Inferior parietal cortex (tissue), 1 donor: ENCODE measurements around the gene NGFR.
"Not testable (repeated sequence)": the region's sequence is repeated elsewhere in the genome, so short reads cannot be mapped to it uniquely, and the experiment has no call there.

Experiments used
- DNase-seq: peaks from one replicate; pipeline ENCODE4 v3.0.0-alpha.2; 2016; ENCODE audit errors: extremely low spot score

NGFR gene

DNA sequence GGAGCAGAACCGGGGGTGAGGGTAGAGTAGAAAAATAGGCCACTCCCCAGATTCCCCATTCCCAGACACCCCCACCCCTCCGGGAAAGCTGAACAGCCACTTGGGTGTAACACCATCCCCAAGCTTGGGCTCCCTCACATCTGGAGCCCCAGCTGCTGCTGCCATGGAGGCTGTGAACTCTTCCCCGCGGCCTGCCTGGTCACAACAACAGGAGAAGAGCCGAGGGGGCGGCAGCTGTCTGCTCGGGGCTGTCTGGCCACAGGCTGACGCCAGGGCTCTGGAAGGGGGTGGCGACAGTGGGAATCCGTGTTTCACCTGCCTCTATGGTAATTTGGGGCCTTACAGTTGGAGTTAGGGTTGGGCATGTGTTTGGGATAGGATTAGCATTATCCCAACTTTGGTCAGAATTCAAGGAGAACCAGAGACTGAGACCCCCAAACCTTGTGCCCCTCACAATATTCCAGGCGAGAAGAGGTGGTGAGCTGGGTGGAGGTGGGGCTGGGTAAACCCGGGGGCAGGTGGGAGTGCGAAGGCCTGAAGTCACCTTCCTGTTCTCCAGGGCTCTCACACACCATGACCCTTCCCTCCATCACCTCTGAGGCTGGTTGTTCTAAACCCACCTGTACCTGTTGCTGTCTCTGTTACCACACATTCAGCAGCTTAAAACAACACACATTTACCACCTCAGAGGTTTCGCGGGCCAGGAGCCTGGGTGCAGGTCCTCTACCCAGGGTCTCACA lies 50.9 kb downstream of the NGFR start:
- DNase-seq = no peak

DNA sequence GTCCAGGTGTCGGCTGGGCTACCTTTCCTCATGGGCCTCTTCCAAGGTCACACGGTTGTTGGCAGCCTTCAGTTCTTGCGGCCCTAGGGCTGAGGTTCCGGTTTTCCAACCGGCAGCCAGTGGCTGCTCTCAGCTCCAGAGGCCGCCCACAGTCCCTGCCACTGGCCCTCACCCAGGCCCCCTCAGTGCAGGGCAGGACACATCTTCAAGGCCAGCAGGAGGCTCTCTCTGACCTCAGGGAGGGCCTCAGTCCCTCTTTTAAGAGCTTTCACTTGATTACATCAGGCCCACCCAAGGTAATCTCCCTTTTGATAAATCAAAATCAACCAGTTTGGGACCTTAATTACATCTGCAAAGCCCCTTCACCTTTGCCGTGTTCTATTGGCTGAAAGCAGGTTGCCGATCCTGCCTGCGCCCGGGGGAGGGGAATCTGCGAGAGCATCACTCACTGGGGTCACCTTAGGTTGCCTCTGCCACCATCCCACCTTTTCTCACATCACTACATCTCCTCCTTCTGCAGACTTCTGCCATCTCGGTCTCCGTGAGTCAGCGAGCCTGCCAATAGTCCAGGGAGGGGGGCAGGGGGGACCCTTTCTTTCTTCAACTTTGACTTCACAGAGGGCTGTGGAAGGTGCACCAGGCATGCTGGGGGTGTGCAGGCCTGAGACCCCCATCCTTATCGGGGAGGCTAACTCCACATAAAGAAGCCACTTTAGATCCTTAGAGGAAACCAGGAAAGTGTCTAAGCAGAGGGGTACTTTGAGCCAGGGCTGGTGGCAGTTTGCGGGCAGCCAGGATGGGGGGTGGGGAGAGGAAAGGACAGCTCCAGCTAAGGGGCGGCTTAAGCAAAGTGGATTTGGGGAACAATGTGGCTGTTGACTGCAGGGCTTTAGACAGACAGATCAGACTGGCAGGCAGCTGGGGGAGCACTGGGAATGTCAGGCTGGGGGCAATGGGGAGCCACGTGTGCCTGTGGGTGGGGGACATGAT lies 51.7 kb downstream of the NGFR start:
- no peak for DNase-seq

DNA sequence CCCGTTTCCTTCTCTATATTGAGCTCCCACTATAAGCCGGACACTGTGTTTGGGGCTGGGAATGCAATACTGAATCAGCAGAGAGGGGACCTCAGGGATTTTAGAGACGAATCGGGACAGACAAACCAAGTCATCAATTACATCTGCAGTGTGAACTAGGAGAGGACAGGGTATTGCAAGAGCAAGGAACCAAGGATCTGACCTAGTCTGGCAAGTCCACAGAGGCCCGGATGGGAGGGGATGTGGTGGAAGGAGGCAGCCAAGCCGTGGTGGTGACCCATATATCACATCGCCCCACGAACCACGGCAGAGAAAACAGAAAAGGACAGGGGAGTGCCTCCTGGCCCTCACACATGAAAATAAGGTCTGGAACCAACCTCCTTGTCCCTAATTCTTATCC lies 52.5 kb downstream of the NGFR start:
- DNase-seq = no peak

- no peak for DNase-seq
These were observed 53.0 kb downstream of the NGFR start for GRCh38 chr17:49548051-49548505.

- no peak for DNase-seq
These were observed 53.6 kb downstream of the NGFR start for GRCh38 chr17:49548506-49549310.

GRCh38 chr17:49549311-49549605 lies 54.2 kb downstream of the NGFR start:
- DNase-seq = no peak

- no peak for DNase-seq
These were observed 54.9 kb downstream of the NGFR start for GRCh38 chr17:49549691-49550678.

GRCh38 chr17:49550764-49551163 lies 55.7 kb downstream of the NGFR start:
- not testable (repeated sequence) for DNase-seq

DNA sequence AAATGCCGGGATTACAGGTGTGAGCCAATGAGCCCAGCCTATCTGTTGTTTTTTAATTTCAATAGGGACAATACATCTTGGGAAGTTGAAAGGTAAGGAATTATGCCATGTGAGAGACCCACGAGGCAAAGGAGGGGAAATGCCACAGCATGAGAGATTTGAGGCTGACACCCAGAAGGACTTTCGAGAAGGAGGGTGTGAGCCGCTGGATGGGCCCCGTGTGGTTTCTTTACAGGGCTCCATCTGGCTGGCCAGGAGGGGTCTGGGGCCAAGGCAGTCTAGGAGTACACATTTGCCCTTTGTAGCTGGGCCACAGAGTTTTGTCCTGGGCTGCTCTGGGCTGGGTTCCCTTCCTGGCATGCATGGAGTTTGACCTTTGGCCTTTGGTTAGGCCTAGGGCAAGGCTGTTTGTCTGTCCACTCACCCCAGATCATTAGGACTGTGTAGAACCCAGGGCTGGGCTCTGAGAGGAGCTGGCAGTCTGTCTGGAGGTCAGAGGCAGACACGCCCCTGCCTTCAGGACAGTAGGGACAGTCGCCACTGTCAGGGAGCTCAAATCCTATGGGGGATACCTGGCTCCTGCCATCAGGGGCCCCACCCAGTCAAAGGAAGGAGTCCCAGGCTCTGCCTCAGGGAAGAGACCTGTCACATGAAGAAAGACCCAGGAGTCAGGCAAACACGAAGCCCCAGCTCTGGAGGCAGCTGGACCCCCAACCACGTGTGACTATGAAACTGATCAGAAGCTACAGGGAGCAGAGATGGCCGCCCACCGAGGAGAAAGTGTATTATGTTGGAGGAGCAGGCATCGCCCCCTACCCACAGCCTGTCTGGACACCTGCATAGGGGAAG lies 56.4 kb downstream of the NGFR start:
- no peak for DNase-seq

DNA sequence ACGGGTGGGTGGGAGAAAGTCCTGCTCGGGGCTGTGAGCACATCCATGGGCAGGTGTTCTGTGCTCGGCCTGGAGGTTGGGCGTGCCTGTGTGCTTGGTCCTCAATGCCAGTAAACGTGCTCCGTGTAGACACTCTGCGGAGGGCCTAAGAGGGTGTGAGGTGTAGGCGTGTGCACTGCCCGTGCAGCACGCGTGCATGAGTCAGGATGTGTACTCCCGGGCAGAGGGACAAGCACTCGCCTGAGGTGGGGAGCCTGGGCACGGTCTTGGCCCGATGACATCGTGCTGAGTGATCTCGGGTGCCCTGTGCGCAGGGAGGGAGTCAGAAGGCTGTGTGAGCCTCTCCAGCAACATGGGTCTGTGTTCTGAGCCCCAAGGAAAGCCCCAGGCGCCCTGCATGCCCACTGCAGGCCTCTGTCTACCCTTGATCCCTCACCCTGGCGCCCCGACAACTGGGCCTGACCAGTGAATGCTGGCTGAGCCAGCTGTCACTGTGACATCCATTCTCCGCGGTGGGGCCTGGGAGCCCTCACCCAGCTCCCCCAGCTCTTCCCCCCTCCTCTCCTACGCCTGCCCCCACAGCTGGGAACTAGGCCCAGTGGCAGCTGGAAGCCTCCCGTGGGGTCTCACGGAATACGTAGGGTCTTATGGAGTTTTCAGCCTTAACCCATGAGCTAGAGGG lies 57.1 kb downstream of the NGFR start:
- no peak for DNase-seq

GRCh38 chr17:49553676-49554335 lies 58.7 kb downstream of the NGFR start:
- no peak for DNase-seq

DNA sequence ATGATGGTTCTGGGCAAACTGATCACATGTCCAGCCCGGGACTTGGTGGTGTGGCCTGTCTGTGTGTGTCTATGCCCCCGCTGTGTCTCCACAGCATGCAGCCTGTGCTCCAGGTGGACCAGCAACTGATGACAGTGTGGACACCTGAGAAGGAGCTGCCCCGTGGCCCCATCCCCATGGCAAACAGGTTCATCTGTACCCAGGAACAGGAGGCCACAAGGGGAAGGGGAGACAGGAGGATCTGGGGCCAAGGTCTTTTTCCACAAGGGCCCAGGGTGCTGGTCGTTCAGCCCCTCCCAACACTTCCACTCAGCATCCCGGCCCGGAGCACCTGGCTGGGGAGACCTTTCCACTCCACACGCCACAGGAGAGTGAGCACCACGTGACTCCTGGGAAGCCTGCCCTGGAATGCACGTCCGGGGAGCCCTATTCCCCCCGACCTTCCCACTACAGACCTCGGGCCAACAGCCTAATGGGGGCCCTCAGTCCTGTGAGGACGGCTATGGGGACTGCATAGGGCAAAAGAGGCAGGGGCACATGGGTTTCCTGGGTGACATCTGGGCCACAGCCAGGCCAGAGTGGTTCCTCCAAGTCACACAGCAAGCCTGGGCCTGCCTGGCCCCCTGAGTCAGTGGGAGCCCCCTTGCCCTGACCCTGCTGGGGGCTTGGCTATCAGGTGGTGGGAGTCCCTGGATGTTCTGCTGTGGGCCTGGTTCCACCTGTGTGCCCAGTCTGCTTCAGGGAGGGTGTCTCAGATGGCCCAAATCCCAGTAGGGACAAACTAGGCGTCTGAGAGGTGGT lies 59.8 kb downstream of the NGFR start:
- no peak for DNase-seq

DNA sequence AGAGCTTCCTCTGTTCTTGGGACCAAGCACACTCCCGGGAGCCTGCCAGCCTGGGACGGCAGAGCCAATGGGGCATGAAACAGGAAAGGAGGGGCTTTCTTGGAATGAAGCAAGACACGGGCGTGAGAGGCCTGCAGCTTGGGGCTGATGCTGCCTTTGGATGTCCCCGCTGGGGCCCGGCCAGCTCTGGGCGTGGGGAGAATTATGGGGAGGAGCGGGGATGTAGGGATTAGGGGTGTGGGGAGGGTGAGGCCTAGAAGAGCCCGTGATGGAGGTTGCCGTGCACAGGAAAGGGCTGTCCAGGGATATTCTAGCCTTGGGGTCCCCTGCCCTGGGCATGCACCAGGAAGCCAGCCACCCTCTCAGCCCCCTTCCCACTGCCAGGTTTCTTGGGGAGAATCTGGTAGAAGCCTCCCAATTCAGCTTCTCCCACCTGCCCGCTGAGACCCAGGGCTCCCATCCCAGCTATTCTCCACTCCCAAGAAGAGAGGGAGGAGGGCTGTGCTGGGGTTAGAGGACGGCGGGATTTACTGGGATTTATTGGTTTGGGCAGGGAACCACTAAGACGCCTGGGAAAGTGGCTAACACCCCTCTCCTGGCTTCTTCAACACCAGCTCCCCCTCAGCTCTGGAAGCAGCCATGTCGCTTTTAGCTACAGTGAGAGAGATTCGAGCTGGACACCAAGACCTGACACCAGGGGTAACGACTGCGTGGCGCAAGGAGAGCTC lies 60.6 kb downstream of the NGFR start:
- no peak for DNase-seq

DNA sequence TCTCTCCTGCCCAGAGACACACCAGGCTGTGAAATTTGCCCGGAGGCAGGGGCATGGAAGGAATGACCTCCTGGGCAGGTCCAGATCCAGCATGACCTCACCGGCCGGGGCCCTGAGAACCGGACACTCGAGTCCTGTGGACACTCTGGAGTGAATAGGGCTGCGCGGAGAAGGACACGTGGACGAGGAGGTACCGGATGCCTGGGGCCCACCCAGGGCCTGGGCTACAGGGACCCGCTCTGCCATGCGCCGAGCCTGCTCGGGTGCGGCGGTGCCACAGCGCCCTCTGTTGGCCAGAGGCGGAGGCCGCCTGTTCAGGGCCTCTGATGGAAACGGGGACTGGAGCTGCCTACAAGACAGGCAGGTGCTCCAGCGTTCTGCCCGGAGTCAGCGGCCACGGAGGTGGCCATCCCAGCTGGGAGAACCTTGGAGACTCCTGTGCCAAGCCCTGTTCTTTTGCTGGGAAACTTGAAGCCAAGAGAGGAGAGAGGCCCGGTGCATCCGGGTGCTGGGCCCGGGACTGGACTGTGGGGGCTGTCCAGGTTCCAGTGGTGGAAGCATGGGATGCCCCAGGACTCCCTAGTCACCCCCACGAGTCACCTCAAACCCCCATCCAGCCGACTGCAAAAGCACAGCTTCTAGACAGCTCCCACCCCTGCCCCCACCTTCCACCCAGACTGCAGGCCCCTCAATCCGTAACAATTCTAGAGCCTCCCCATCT lies 61.3 kb downstream of the NGFR start:
- peak; percentile 71 for DNase-seq

DNA sequence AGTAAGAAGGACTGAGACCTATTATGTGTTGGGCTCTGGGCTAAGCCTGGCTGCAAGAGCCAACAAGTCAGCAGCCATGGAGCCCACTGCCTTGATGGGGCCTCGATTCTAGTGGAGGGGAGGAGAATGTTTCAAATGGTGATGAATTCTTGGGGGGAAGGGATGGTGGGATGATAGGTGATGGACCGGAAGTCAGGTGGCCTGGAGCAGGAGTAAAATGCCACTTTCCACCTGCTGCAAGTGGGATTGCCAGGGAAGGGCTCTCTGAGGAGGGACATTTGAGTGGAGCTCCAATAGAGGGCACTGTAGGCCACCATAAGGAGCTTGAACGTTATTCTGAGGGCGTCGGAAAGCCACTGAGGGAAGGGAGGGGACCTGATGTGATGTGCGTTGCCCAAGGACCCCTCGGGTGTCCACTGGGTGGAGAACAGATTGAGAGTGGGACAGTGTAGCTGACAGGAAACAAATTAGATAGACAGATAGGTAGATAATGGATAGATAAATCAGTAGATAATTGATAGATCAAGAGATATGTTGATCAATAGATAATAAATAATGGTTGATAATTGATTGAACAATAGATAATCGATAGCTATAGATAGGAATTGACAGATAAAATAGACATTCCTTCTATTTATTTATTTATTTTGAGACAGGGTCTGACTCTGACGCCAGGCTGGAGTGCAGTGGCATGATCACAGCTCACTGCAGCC lies 62.4 kb downstream of the NGFR start:
- peak; percentile 50 for DNase-seq
